HG02588 (cell line): ENCODE measurements around the gene DMBX1.

Source experiments
- ATAC-seq: cut with Tn5 transposase; IDR thresholded peaks from one replicate; pipeline ENCODE4 v1.9.1; 2021; ENCODE audit warnings: mild to moderate bottlenecking, moderate library complexity; ENCODE audit not compliant: unreplicated experiment

The DMBX1 gene

DNA sequence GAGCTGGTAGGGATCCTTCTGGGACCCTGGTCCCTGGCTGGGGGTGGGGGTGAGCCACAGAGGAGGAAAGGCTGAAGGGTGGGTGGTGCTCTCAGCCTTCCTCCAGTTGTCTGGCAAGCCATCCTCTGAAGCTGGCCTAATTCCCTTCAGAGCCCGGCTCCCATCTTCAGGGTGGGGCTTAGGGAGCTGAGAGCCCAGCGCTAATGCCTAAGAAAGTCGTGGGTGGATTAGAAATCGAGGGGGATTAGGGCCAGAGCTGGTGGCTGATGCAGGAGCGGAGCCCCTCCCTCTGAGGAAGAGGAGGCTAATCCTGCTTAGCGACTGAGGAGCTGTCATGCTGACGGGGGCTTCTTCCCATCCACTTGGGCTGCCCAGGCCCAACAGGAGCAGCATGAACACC lies 30.8 kb upstream of the DMBX1 start:
- ATAC-seq = no peak

DNA sequence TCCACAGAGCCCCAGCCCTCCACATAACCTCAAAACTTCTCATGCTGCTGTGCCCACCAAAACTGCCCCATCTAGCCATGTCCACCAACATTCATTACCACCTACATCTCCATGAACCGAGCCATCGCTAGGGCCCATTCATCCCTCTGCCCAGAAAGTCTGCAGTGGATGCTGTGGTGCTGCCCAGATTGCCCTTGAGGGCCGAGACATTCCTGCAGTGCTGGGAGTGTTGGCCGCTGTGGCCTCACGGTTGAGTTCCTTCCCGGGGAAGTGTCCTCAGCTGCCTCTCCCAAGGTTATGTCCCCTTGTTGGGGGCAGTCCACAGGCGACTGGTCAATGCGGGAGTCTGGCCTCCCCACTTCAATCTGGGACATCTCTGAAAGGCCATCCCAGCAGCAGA lies 30.3 kb upstream of the DMBX1 start:
- no peak for ATAC-seq

DNA sequence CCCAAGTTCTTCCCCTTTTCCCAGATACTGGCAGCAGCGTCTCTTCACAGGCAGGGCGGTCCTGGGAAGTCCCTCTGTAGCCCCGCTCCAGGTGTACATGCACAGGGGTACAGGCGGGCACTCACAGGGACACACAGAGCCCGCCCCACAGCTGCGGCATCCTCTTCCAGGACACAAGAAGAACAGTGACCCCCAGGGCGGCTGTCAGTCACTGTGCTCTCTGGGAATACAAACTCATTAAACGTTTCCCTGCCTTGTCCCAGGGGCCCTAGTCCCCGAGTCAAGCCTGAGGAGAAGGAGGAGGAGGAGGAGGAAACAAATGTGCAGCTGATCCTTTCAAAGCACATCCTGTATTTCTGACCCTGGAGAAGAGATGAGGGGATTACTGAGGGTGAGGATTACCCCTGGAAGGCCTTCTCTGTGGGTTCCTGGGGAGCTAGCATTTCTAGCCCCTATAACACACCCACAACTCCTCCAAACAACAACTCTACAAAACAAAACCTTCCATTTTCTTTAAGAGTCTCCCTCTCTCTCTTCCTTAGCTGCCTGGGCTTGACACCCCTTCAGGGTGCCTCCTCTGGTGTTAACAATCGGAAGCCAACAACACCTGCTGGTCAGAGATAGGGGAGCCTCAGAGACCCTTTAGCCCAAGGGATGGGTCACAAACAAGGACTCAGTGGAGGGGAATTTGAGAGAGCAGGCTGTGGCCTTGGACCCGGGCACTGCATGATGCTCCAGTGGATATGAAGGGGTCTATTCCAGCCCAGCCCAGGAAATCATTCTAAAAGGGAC lies 28.4 kb upstream of the DMBX1 start:
- ATAC-seq = no peak

DNA sequence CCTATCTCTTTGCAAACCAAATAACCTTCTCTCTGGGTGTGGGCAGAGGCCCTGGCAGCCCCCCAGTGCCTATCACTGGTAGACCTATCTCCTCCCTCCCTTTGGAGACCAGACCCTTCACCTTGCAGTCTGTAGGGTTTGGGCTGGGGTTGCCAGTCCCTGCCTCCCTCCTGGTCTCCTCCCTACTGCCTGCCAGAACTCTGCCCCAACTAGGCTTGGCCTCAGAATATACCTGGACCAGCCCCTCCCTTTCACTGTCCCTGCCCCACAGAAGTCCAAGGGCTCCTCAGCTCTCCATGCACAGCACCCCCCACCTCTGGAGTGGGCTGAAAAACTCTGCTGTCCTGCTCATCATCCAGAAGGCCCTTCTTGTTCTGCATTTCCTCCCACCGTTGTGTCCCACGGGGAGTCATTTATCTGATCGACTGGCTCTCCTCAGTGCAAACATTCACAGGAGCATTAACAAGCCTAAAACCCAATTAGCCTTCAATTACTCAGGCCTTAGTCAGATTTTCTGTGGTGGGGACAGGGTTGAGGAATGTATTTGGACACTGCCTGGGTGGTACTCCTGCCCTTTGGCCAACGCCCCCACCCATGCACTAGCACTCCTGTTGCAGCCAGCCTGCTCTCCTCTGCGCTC lies 27.7 kb upstream of the DMBX1 start:
- no peak for ATAC-seq

DNA sequence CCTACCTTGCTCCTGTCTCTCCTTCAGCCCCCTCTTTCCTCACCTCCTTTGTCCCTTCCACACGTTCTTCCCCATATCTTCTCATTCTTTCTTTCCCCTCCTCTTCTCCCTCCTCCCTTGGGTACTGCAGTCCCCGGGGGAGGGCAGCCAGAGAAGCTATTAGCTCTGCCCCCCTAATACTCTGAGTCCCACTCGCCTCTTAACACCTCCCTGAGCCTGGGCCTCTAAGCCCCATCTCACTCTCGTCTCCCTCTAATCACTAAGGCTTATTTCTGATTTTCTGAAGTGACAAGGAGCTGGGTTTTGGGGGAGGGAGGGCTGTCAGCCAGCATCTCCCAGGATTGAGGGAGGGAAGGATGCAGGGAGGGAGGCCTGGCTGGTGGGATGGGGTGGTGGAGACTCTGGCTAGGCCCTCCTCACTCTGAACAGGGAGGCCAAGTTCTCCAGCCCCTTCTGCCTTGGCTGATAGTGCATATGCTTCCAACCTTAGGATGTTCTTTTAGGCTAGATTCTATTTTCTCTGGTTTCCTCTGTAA lies 25.6 kb upstream of the DMBX1 start:
- no peak for ATAC-seq

DNA sequence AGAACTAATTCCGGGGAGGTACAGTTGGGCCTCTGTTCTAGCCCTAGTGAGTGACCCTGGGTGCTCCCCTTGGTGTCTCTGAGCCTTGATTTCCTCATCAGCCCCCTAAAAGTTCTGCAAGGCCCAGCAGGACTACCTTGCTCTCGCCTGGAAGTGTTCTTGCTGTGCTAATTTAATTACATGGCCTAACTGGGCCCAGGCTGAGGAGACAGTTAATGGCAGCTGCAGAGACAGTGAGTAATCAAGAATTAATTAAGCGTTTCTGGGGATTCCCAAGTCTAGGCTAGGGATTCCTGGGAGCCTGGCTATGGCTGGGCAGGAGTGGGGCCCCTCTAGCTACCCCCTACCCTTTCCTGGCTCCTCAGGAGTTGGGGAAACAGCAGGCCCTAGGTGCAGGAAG lies 24.7 kb upstream of the DMBX1 start:
- ATAC-seq = no peak

DNA sequence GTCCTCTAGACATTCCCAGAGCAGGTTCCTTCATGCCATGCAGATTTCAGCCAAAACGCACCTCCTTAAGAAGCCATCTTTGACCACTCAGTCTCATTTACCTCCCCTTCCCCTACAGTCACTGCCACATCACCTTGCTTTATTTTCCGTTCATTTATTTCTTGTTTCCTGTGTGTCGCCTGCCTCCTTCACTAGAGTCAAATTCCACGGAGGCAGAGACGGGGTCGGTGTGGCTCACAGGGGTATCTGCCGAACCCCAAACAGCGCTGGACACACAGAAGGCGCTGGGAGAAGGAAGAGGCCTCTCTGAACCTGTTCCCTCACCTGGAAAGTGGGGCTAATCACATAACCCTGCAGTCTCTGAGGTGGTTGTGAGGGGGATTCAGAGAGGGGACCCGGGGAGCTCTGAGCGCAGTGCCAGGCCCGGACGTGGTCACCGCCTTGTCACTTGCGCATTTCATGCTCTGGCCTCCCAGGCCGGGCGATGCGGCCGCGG lies 23.6 kb upstream of the DMBX1 start:
- ATAC-seq = no peak

DNA sequence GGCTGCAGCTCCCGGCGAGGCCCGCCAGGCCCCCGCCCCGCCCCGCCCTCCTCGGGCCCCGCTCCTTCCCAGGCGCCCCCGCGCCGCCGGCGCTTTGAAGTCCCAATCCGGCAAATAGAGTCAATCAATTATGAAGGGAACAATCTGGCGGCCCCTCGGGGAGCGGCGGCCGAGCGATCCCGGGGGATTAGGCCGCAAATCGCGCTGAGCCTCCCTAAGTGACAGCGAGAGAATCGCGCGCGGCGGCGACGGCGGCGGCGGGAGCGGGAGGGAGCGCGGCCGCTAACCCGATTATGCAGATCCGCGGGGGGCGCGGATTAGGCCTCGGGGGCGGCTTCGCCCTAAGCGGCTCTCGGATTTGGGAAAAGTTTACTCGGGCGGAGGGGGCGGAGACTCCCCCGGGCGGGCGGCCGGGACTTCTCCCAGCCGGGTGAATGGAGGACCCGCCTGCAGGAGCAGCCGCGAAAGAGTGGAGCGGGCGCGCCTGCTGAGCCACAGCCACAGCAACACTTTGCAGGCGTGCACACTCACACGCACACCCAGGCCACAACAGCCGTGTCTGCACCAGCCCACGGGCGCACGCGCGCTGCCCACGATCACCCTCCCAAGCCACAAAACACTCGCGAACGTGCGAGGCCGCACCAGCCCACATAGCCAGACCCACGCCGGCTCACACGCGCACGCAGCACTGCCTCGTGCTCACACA lies 23.0 kb upstream of the DMBX1 start:
- no peak for ATAC-seq

DNA sequence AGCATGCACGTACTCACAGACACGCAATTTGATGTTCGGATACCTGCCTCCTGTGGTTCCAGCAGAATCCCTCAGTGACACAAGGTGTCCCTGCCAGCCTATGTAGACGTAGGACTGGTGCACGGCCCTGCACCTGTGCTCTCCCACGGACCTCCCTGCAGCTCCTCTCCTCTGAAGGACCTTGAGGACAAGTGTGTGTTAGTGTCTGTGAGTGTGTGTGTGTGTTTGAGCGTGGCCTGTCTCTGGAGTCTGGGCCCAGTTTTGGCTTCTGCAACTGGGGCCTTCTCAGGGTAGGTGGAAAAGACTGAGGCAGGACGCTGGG lies 22.5 kb upstream of the DMBX1 start:
- no peak for ATAC-seq

DNA sequence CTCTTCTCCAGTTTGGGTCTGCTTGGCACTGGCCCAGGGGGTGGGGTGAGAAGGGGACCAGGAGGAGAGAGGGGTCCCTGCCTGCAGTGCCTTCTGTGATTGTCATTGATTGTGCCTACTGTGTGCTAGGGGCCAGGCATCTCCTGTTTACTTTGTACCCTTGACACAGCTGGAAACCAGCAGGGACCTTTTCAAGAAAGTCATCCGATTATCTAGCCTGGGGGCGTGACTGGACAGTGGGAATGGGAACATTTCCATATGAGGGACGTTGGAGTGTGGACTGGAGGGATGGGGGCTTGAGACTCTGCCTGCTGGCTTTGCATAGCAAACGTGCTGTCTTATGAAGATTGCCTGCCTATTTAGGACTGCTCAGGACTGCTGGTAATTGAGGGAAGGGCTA lies 19.8 kb upstream of the DMBX1 start:
- no peak for ATAC-seq

DNA sequence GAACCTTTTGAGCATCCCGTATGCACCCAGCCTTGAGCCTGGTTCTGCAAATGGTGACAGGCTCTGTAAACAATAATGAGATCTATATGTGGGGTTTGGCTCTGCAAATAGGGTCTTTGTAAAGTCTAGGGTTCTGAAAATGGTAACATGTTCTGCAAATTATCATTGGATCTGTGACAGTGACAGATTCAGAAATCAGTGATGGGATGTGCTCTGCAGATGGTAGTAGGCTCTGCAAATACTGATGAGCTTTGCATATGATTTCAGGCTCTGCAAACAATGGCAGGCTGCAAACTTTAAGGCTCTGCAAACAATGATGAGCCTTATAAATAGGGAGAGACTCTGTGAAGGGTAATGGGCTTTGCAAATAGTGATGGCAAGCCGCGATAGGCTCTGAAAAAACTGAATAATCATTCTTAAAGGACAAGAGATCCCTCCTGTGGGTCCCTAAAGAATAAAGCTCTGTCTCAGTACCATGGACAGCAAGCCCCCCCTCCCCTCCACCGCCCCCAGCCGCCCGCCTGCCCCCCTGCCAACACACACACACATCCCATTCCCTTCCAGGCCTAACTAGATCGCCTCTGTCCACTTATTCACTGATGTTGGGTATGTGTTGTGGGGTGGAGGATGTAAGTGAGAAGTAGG lies 17.7 kb upstream of the DMBX1 start:
- ATAC-seq = no peak

DNA sequence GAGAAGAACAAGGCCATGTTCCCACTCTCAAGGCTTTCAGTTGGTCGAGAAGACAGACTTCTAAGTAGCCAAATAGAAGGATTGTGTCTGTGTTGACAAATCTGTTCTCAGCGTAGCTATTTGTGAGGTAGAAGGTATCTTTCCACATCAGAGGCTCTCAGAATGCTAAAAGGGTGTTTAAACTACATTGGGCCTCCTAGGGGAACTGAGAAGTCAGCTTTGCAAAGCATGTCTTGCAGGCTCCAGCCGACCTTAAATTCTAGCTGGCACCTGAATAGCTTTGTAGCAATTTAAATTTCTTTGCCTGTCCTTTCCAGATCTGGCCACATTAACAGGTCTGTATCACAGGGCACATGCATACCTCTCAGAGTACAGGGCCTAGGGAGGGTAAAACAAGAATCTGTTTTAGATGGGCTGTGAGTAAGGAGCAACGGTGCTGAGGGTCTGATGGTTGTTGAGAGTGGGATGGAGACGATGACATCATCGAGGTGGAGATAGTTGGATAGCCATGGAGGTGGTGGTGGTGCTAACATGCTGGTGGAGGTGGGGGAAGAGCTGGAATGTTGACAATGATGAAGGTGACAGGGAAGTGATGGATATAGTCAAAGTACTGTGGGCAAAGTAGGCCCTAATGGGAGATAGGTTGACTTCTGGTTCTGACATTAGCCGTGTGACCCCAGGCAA lies 17.0 kb upstream of the DMBX1 start:
- no peak for ATAC-seq

DNA sequence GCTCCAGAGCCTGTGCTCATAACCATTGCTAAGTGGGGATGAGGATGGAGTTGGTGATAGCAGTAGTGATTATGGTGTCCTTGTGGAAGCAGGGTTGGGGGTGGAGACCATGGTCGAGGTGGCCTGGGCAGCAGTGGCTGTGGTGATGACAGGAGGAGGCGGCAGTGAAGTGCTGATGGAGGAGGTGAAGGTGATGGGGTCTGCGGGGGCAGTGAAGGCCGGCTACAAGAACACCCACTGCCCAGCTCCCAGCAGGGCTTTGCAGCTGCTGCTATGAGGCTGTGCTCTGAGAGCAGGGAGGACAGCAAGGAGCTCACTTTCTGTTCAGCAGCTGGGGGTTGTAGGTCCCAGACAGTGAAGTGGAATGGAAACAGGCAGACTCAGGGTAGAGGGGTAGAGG lies 15.6 kb upstream of the DMBX1 start:
- no peak for ATAC-seq

DNA sequence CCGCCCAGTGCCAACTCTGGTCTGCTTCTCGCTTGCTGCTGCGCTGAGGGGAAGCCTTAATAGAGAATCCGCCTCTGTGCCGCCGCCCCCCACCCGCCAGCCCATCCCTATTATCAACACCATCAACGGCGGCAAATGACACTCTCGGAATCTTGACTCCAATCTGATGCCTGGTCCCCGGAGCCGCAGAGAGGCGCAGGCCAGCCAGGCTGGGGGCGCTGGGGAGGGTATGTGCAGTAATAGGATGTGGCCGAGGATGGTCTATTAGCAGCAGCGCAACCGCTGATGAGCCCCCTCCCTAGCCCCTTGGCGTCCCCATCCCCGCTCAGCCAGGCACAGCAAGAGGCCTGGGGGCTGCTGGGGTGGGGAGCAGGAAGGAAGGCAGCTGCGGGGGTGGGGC lies 15.1 kb upstream of the DMBX1 start:
- no peak for ATAC-seq

DNA sequence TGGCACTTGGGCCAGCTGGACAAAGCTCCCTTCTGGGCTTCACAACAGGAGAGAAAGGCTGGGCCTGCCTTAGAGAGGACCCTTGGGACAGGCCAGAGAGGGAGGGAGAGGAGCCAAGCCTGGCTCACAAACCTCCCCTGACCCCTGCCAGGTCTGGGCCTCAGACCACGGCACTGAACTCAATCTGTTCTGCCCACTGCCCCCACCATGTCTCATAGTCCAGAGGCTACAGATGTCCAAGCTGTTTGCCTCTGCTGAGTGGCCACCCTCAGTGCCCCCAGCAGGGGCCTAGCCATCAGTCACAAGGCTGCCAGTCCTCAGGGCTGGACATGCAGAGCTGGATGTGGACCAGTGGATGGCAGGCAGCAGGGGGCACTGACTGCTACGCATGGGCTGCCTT lies 13.0 kb upstream of the DMBX1 start:
- no peak for ATAC-seq

DNA sequence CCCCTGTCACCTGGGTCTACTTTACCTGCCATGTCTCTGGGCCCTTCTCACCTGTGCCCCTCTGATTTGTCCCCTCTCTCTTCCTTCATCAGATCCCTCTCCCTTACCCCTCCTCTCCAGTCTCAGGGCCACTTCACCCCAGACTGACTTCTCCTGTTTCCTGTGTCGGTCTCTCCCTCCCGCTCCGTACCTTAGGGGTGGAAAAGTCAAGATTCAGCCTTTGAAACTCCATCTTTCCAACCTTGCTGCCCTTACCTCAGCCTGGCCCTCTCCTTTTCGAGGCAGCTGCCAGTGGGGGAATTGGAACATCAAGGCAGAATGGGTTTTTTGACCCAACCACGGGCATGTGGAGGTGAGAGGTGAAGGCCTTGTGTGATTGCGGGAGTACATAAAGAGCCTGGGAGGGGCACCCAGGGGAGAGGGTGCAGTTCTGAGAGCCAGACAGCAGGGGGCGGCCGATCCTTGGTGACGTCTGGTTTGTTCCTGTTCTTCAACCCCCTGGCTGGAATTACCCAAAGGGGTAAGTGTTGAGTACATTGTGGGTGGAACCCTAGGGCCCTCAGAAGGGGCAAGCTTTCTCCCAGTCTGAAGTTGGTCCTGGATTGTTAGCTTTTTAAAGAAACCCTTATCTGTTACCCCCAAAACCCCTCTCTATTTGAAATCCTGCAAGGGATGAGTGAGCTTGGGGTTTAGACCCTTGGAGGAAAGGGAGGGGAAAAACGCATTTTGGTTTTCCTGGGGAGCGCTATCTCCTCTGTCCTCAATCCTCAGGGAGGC lies 12.3 kb upstream of the DMBX1 start:
- peak; percentile 76 for ATAC-seq

DNA sequence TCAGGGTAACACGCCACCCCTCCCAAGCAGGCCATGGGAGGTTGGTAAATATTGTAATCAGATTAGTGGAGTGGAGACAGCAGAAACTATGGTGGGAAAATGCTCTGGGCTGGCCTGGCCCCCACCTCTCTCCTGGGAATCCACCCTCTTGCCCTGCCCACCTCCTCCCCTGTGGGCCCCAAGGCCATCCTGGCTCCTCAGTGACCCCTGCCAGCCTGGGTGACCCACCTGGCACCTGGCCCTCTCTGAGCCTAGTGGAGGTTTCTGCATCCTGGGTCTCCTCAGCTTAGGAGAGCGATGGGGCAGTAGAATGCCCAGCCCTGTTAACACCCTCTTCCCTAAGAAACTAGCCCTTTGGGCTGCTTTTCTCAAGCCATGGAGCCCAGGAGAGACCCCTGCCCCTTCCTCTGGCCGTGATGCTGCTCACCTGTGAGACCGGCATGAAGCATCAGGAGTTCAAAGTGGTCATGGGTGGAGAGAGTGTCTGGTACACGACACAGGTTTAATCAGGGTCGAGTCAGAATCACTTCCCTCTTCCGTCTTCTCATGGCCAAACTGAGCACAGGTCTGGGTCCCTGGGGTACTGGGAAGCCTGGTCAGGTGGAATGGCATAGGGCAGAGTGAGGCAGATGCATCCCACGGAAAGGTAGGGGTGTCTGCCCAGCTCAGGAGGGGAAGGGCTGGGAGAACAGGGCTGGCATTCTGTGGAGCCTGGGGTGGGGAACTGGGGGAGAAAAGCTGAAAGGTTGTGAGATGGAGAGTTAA lies 10.7 kb upstream of the DMBX1 start:
- no peak for ATAC-seq

DNA sequence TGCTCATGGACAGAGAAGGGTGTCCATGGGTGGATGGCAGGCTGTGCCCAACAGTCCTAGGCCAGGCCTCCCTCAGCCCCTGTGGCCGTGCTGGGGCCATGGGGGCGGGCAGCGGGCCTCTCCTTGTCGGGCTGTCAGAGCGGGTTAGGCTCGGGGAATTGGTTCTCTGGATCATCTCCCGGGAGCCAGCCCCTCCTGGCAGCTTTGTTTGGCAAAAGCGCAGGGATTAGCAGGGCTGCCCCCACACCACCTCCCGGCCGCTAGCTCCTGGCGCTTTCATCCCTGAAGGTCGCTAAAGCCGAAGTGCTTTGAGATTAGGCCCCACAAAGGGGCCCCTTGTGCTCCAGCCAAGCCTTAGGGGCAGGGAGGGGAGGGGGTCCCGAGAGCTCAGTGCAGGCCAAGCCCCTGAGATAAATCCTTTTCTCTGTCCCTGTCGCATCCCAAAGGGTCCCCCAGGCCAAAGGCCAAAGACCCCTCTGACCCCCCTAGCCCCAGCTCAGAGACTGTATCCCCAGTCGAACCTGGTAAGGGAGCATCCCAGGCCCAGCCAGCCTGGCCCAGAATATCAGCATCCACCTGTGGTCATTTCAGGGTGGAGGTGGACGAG lies 9.8 kb upstream of the DMBX1 start:
- no peak for ATAC-seq
